DOHH2 (cell line): ENCODE results near the gene SPAG16.

ENCODE experiments used
- H3F3A ChIP-seq: fragments of 200-600 bp; sonication (generic), shearing (Covaris generic); 2 replicates; pipeline ENCODE4 v1.6.0; 2016; ENCODE audit warnings: antibody characterized with exemption, mild to moderate bottlenecking; ENCODE audit not compliant: control insufficient read depth, insufficient read depth
- H3K27ac ChIP-seq: fragments of 200-600 bp; sonication (generic); 2 replicates; pipeline ENCODE4 v1.5.1; 2014; ENCODE audit warnings: low read depth, mild to moderate bottlenecking, low read length, moderate library complexity
- H3K27me3 ChIP-seq: fragments of 200-600 bp; sonication (generic); 2 replicates; pipeline ENCODE4 v1.6.1; 2014; ENCODE audit warnings: mild to moderate bottlenecking, low read length, mixed read lengths; ENCODE audit not compliant: control insufficient read depth
- H3K36me3 ChIP-seq: fragments of 200-600 bp; sonication (generic); 2 replicates; pipeline ENCODE4 v1.6.1; 2014; ENCODE audit warnings: mild to moderate bottlenecking, low read length, moderate library complexity, mixed read lengths; ENCODE audit not compliant: control insufficient read depth
- H3K4me1 ChIP-seq: fragments of 200-600 bp; sonication (generic); 2 replicates; pipeline ENCODE4 v1.6.1; 2014; ENCODE audit warnings: mild to moderate bottlenecking, low read length, mixed read lengths; ENCODE audit not compliant: control insufficient read depth
- H3K4me2 ChIP-seq: fragments of 200-600 bp; sonication (generic); 2 replicates; pipeline ENCODE4 v1.6.0; 2014; ENCODE audit warnings: mild to moderate bottlenecking, low read length, moderate library complexity
- H3K4me3 ChIP-seq: fragments of 200-600 bp; sonication (generic); 2 replicates; pipeline ENCODE4 v1.5.1; 2014; ENCODE audit warnings: mild to moderate bottlenecking, low read length, mixed read lengths
- H3K79me2 ChIP-seq: fragments of 200-600 bp; sonication (generic); 2 replicates; pipeline ENCODE4 v1.6.1; 2014; ENCODE audit warnings: mild to moderate bottlenecking, low read length, mixed read lengths; ENCODE audit not compliant: control insufficient read depth
- H3K9me2 ChIP-seq: fragments of 200-600 bp; sonication (generic); replicated peaks from 2 replicates; pipeline ENCODE4 v1.6.1; 2014; ENCODE audit warnings: mild to moderate bottlenecking, low read length, mixed read lengths; ENCODE audit not compliant: control insufficient read depth
- H3K9me3 ChIP-seq: fragments of 200-600 bp; sonication (generic); 2 replicates; pipeline ENCODE4 v1.6.1; 2014; ENCODE audit warnings: antibody characterized with exemption, low read length, mixed read lengths; ENCODE audit not compliant: control insufficient read depth, insufficient read depth
- H4K20me1 ChIP-seq: fragments of 200-600 bp; sonication (generic); 2 replicates; pipeline ENCODE4 v1.6.0; 2014; ENCODE audit warnings: low read depth, mild to moderate bottlenecking, antibody characterized with exemption, low read length, moderate library complexity; ENCODE audit not compliant: control insufficient read depth, insufficient read depth
- EZH2phosphoT487 ChIP-seq: fragments of 200-600 bp; sonication (generic); IDR thresholded peaks from 2 replicates; pipeline ENCODE4 v1.6.1; 2017; ENCODE audit warnings: borderline replicate concordance, mild to moderate bottlenecking, antibody characterized with exemption, low read length, moderate library complexity, mixed read lengths
- TF ChIP-seq, protein P1 (sequence below): fragments of 200-600 bp; sonication (generic); IDR thresholded peaks from one replicate; pipeline ENCODE4 v1.5.1; 2014; ENCODE audit warnings: antibody characterized with exemption, mild to moderate bottlenecking, low read depth, low read length; ENCODE audit not compliant: poor library complexity, severe bottlenecking

SPAG16 gene

GRCh38 chr2:214130114-214130513, 845.9 kb downstream of the SPAG16 start:
- Histone ChIP-seq H3K9me2 (no peaks in the 10 kb centered on the region), H3K27me3 (no peaks in the 10 kb centered on the region), H3K79me2 (no peaks in the 10 kb centered on the region), H3K27ac (no peak overlapping the region), H3F3A (no peaks in the 10 kb centered on the region), H3K4me2 (no peak overlapping the region), H3K36me3 (no peaks in the 10 kb centered on the region), H3K9me3 (no peaks in the 10 kb centered on the region), H3K4me3 (no peak overlapping the region), H3K4me1 (no peaks in the 10 kb centered on the region), H4K20me1 (no peaks in the 10 kb centered on the region)
- TF ChIP-seq EZH2phosphoT487 = no peak
- TF ChIP-seq, protein P1, sequence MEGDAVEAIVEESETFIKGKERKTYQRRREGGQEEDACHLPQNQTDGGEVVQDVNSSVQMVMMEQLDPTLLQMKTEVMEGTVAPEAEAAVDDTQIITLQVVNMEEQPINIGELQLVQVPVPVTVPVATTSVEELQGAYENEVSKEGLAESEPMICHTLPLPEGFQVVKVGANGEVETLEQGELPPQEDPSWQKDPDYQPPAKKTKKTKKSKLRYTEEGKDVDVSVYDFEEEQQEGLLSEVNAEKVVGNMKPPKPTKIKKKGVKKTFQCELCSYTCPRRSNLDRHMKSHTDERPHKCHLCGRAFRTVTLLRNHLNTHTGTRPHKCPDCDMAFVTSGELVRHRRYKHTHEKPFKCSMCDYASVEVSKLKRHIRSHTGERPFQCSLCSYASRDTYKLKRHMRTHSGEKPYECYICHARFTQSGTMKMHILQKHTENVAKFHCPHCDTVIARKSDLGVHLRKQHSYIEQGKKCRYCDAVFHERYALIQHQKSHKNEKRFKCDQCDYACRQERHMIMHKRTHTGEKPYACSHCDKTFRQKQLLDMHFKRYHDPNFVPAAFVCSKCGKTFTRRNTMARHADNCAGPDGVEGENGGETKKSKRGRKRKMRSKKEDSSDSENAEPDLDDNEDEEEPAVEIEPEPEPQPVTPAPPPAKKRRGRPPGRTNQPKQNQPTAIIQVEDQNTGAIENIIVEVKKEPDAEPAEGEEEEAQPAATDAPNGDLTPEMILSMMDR = no peak

DNA sequence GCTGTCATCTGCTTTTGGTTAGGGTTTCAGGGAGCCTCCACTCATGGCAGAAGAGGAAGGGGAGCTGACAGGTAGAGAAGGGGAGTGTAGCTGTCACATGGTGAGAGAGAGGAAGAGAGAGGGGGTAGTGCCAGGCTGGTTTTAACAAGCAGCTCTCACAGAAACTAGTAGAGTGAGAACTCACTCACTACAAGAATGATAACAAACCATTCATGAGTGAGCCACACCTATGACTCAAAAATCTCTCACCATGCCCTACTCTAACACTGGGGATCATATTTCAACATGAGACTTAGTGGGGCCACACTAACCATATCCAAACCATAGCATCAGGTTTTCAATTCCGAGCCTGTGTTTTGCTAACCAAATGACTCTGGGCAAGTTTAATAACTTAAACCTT, 851.7 kb downstream of the SPAG16 start:
- H3F3A ChIP-seq = no peaks in the 10 kb centered on the region
- no peaks in the 10 kb centered on the region for H3K9me2 ChIP-seq
- no peaks in the 10 kb centered on the region for H4K20me1 ChIP-seq
- no peak overlapping the region for H3K4me3 ChIP-seq
- H3K36me3 ChIP-seq = no peaks in the 10 kb centered on the region
- H3K4me2 ChIP-seq = no peak overlapping the region
- H3K4me1 ChIP-seq = no peaks in the 10 kb centered on the region
- H3K27ac ChIP-seq = no peak overlapping the region
- H3K9me3 ChIP-seq = no peaks in the 10 kb centered on the region
- H3K27me3 ChIP-seq = no peaks in the 10 kb centered on the region
- no peak for TF ChIP-seq EZH2phosphoT487
- TF ChIP-seq, protein P1 = no peak
- no peaks in the 10 kb centered on the region for H3K79me2 ChIP-seq

DNA sequence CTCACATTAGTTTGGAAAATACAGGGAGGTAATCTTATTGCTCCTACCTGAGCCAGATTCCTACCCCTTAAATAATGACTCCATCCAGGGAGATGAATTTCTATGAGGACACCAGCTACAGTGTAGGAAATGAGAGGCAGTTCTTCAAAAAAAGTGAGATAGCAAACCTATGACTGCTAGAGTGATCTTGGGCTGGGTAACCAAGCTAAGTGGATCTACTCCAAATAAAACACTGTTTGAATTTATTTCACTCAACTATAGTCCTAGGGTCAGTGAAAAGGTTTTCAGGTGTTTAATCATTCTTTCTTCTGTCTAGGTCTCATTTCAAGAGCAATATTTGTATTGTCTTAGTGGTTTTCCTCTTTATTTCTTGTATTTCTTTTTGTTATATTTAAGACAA, 854.5 kb downstream of the SPAG16 start:
- H3K4me2 ChIP-seq = no peak overlapping the region
- no peaks in the 10 kb centered on the region for H3K9me2 ChIP-seq
- H3K9me3 ChIP-seq = no peaks in the 10 kb centered on the region
- no peaks in the 10 kb centered on the region for H3K27me3 ChIP-seq
- H3F3A ChIP-seq = no peaks in the 10 kb centered on the region
- no peaks in the 10 kb centered on the region for H3K36me3 ChIP-seq
- no peak overlapping the region for H3K27ac ChIP-seq
- no peaks in the 10 kb centered on the region for H3K79me2 ChIP-seq
- TF ChIP-seq EZH2phosphoT487 = no peak
- TF ChIP-seq, protein P1 = no peak
- H3K4me3 ChIP-seq = no peak overlapping the region
- no peaks in the 10 kb centered on the region for H3K4me1 ChIP-seq
- H4K20me1 ChIP-seq = no peaks in the 10 kb centered on the region
